ENCODE data around the gene NRXN2.

GRCh38 chr11:64677441-64678023 is 45.5 kb downstream of the NRXN2 start:
- TF ChIP-seq CTCF (IDR thresholded peaks at IDR 0.05; ENCODE audit: insufficient read depth, low read depth, low read length) (no peak), EZH2 (IDR thresholded peaks at IDR 0.05; ENCODE audit: insufficient read depth, low read length) (no peak)

Data from astrocyte (in vitro differentiated cells and primary cell).